ENCODE data around the gene PROX1. TPM values are rescaled to one million over a fixed set of nuclear protein-coding genes. Genes with fewer than 3 reads are reported as not detected.

PROX1 gene
- total and polyA plus RNA-seq, 3 donors from 2014 or later = 4.2 to 19.1 (median 6.5) TPM

DNA sequence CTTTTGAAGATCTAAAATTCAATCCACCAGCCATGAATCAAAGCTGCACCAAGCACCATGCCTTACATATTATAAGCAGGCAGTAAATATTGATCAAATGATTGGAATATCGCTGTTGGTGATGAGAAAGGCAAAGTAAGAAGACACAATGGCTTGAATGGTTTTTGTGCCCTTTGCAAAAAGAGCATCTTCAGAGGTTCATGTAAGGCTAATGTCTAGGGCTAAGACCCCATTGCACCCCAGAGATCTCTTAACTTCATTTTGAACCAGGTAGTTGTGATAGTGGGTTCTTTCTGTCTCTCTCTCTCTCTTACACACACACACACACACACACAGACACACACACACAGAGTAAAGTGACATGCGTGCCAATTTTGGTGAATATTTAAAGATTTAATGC, 12.0 kb downstream of the PROX1 start:
- Histone ChIP-seq H3K27me3 (no peaks in the 10 kb centered on the region), H3K4me3 (no peak overlapping the region), H3K4me1 (peaks cover 5% of the 10 kb centered on the region), H3K27ac (no peak overlapping the region), H3K9me3 (no peaks in the 10 kb centered on the region), H3K36me3 (ENCODE audit: low read depth, missing control alignments) (no peaks in the 10 kb centered on the region)
- 95 to 98% methylated on average over 2 of the region's 2 CpGs for WGBS, 2 donors
- intact Hi-C loops (cut with DNase I; ENCODE audit: low total_unique reads) = no loop called here
- no peak for TF ChIP-seq POLR2A (IDR thresholded peaks at IDR 0.05)
- TF ChIP-seq, protein P1, sequence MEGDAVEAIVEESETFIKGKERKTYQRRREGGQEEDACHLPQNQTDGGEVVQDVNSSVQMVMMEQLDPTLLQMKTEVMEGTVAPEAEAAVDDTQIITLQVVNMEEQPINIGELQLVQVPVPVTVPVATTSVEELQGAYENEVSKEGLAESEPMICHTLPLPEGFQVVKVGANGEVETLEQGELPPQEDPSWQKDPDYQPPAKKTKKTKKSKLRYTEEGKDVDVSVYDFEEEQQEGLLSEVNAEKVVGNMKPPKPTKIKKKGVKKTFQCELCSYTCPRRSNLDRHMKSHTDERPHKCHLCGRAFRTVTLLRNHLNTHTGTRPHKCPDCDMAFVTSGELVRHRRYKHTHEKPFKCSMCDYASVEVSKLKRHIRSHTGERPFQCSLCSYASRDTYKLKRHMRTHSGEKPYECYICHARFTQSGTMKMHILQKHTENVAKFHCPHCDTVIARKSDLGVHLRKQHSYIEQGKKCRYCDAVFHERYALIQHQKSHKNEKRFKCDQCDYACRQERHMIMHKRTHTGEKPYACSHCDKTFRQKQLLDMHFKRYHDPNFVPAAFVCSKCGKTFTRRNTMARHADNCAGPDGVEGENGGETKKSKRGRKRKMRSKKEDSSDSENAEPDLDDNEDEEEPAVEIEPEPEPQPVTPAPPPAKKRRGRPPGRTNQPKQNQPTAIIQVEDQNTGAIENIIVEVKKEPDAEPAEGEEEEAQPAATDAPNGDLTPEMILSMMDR (IDR thresholded peaks at IDR 0.05) = no peak
- no peak for DNase-seq

DNA sequence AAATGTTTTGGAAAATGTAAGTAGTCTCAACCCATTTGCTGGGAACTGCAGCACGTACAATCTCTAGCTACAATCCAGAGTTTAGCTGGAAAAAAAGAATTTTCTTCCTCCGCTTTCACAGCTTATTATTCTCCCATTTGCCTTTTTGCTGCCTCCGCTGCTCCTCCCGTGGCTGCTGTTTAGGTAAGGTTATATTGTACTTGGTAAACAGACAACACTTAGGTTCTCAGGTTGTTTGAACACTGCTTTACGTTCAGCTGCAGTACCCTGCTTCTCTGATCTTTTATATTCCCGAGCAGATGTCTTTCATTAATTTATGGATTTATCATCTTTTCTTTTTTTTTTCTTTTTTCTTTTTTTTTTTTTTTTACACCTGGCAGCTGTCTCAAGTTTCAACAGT, 14.3 kb downstream of the PROX1 start:
- Histone ChIP-seq H3K4me3 (no peak overlapping the region), H3K4me1 (no peaks in the 10 kb centered on the region), H3K9me3 (no peaks in the 10 kb centered on the region), H3K27me3 (no peaks in the 10 kb centered on the region), H3K36me3 (ENCODE audit: low read depth, missing control alignments) (no peaks in the 10 kb centered on the region), H3K27ac (no peak overlapping the region)
- TF ChIP-seq POLR2A (IDR thresholded peaks at IDR 0.05) = no peak
- TF ChIP-seq, protein P1 (IDR thresholded peaks at IDR 0.05) = no peak
- DNase-seq = no peak
- WGBS, 2 donors = 83 to 84% methylated on average over 6 of the region's 6 CpGs
- intact Hi-C loops (cut with DNase I; ENCODE audit: low total_unique reads) = no loop called here

DNA sequence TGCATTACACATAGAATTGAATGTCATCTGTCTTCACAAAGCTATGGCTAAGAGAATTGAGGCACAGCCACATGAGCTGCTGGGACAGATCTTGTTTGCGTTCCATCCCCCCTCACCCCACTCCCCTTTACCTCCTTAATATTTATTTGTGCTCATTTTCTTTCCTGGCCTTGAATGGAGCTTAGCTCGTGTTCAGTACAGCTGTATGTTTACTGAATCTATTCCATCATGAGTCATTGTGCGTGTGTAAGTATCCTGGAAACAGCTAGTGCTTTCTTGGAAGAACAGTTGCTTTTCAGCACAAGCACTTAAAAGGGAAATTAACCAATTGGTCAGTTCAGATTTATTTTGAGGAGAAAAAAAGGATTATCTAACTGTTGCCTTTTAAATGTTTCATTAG, 14.7 kb downstream of the PROX1 start:
- Histone ChIP-seq H3K36me3 (ENCODE audit: low read depth, missing control alignments) (no peaks in the 10 kb centered on the region), H3K27me3 (no peaks in the 10 kb centered on the region), H3K4me1 (no peaks in the 10 kb centered on the region), H3K27ac (no peak overlapping the region), H3K9me3 (no peaks in the 10 kb centered on the region), H3K4me3 (no peak overlapping the region)
- WGBS, 2 donors = 38 to 48% methylated on average over 3 of the region's 3 CpGs
- TF ChIP-seq POLR2A (IDR thresholded peaks at IDR 0.05) = no peak
- TF ChIP-seq, protein P1 (IDR thresholded peaks at IDR 0.05) = no peak
- intact Hi-C loops (cut with DNase I; ENCODE audit: low total_unique reads) = no loop called here
- no peak for DNase-seq

DNA sequence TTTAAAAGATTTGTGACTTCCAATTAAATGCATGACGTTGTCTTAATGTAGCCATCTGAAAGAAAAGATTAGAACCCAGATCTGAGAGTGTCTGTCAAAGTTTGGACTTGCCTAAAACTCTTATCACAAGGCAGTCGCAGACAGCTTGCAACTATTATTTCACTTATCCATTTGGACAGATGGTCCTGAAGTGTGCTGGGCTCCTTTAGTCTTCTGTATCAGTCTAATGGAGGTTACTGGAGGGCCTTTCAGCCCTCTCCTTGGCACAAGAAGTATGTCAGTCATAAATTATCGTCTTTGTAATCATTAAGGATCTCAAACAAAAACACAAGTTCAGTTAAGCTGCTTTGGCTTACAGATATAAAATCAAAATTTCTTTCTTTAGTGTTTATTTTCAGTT, 15.5 kb downstream of the PROX1 start:
- TF ChIP-seq POLR2A (IDR thresholded peaks at IDR 0.05) = no peak
- TF ChIP-seq, protein P1 (IDR thresholded peaks at IDR 0.05) = no peak
- 46 to 56% methylated on average over 3 of the region's 3 CpGs for WGBS, 2 donors
- H3K4me3 ChIP-seq = no peak overlapping the region
- no peaks in the 10 kb centered on the region for H3K27me3 ChIP-seq
- no peak overlapping the region for H3K27ac ChIP-seq
- no peaks in the 10 kb centered on the region for H3K4me1 ChIP-seq
- no peaks in the 10 kb centered on the region for H3K36me3 ChIP-seq (ENCODE audit: low read depth, missing control alignments)
- no peak for DNase-seq
- intact Hi-C loops (cut with DNase I; ENCODE audit: low total_unique reads) = no loop called here
- no peaks in the 10 kb centered on the region for H3K9me3 ChIP-seq

DNA sequence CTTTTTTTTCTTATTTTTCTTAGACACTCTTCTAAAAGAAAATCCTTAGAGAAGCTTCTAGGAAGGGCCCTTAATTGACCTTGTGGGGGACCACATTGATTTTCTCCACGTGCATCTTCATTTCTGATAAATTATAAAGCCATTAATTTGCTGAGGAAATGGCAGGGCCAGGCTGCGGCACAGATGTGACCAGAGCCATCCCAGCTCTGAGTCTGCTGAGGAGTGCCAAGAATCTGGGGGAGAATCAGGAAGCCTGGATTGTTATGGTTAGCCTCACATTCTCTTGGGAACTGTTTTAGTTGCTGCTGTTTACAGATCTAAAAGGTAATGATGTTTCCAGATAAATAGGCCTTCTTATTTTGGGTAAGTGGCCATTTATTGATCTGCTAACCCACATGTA, 16.2 kb downstream of the PROX1 start:
- Histone ChIP-seq H3K4me3 (no peak overlapping the region), H3K27me3 (no peaks in the 10 kb centered on the region), H3K27ac (no peak overlapping the region), H3K9me3 (no peaks in the 10 kb centered on the region), H3K36me3 (ENCODE audit: low read depth, missing control alignments) (no peaks in the 10 kb centered on the region), H3K4me1 (peaks cover 3% of the 10 kb centered on the region)
- no peak for DNase-seq
- no peak for TF ChIP-seq POLR2A (IDR thresholded peaks at IDR 0.05)
- TF ChIP-seq, protein P1 (IDR thresholded peaks at IDR 0.05) = no peak
- intact Hi-C loops (cut with DNase I; ENCODE audit: low total_unique reads) = no loop called here
- WGBS, 2 donors = 54 to 62% methylated on average over 2 of the region's 2 CpGs

Data from testis (tissue), 3 donors.